22Rv1 (cell line): ENCODE results near the gene OMG.

Experiments used
- CTCF ChIP-seq: fragments of 450-650 bp; IDR thresholded peaks from 2 replicates; pipeline ENCODE4 v1.5.1; 2017; ENCODE audit warnings: mild to moderate bottlenecking
- ZFX ChIP-seq: fragments of 450-650 bp; IDR thresholded peaks from 2 replicates; pipeline ENCODE4 v1.6.1; 2017; ENCODE audit warnings: antibody characterized with exemption, borderline replicate concordance

GRCh38 chr17:31296142-31296541 lies 897 bp downstream of the OMG start:
- TF ChIP-seq CTCF: no peak
- TF ChIP-seq ZFX: no peak
